ENCODE data around the gene DLL3. TPM values are rescaled to one million over a fixed set of nuclear protein-coding genes. Genes with fewer than 3 reads are reported as not detected.

Gene DLL3
- total and polyA plus RNA-seq, 12 donors: not detected

GRCh38 chr19:39506598-39506943 is 7.8 kb downstream of the DLL3 start:
- H3K4me1 ChIP-seq: peaks cover 0 to 19% (median 9%) of the 10 kb centered on the region in 9 donors
- 50 to 54% methylated on average over 7 of the region's 7 CpGs for WGBS, 2 donors
- H3K9me3 ChIP-seq: no peaks in the 10 kb centered on the region
- H3K27me3 ChIP-seq: peaks cover 19 to 94% (median 89%) of the 10 kb centered on the region in 7 donors
- peak overlapping the region in 5 of 10 donors; percentile 35 to 55 (median 52) for H3K4me3 ChIP-seq
- DNase-seq (no peak), ATAC-seq (no peak)
- intact Hi-C loops (cut with DNase I): no loop called here
- H3K36me3 ChIP-seq: no peaks in the 10 kb centered on the region
- TF ChIP-seq CTCF (IDR thresholded peaks at IDR 0.05): no peak
- no peak overlapping the region for H3K27ac ChIP-seq

GRCh38 chr19:39506944-39507714 is 8.4 kb downstream of the DLL3 start:
- Histone ChIP-seq H3K36me3 (no peaks in the 10 kb centered on the region), H3K27ac (no peak overlapping the region), H3K4me3 (peak overlapping the region; percentile 21 to 55 (median 46)), H3K9me3 (no peaks in the 10 kb centered on the region), H3K4me1 (peaks cover 0 to 19% (median 9%) of the 10 kb centered on the region in 9 donors), H3K27me3 (peaks cover 19 to 95% (median 90%) of the 10 kb centered on the region in 7 donors)
- WGBS, 2 donors: 4 to 6% methylated on average over 93 to 96 of the region's 96 CpGs
- no peak for DNase-seq
- no peak for TF ChIP-seq CTCF (IDR thresholded peaks at IDR 0.05)
- peak in 4 of 8 donors; percentile 18 to 57 (median 39) for ATAC-seq
- intact Hi-C loops (cut with DNase I): no loop called here

- no peaks in the 10 kb centered on the region for H3K9me3 ChIP-seq
- H3K27ac ChIP-seq: no peak overlapping the region
- TF ChIP-seq CTCF (IDR thresholded peaks at IDR 0.05): no peak
- no peaks in the 10 kb centered on the region for H3K36me3 ChIP-seq
- H3K27me3 ChIP-seq: peaks cover 19 to 96% (median 90%) of the 10 kb centered on the region in 7 donors
- H3K4me3 ChIP-seq: peak overlapping the region in 6 of 10 donors; percentile 44 to 55 (median 52)
- intact Hi-C loops (cut with DNase I): no loop called here
- ATAC-seq (no peak), DNase-seq (no peak)
- peaks cover 0 to 15% (median 8%) of the 10 kb centered on the region in 9 donors for H3K4me1 ChIP-seq
- 46 to 48% methylated on average over 24 of the region's 24 CpGs for WGBS, 2 donors
Measured at GRCh38 chr19:39507715-39508364, 9.1 kb downstream of the DLL3 start.

GRCh38 chr19:39508629-39509028 is 9.9 kb downstream of the DLL3 start:
- intact Hi-C loops (cut with DNase I): no loop called here
- Histone ChIP-seq H3K9me3 (no peaks in the 10 kb centered on the region), H3K4me1 (peaks cover 0 to 11% (median 5%) of the 10 kb centered on the region in 9 donors), H3K27ac (no peak overlapping the region), H3K27me3 (peaks cover 17 to 96% (median 90%) of the 10 kb centered on the region in 7 donors), H3K4me3 (no peak overlapping the region), H3K36me3 (no peaks in the 10 kb centered on the region)
- TF ChIP-seq CTCF (IDR thresholded peaks at IDR 0.05): no peak
- ATAC-seq (no peak), DNase-seq (no peak)
- 86 to 93% methylated on average over 9 of the region's 9 CpGs for WGBS, 2 donors

Measured in heart right ventricle (tissue), 16 donors.